Colonic mucosa (tissue), 4 donors: Measurements from ENCODE around the gene MAST3. TPM values are rescaled to one million over a fixed set of nuclear protein-coding genes. Genes with fewer than 3 reads are reported as not detected.

Experiments used
- DNase-seq: peaks from one replicate; pipeline ENCODE4 v3.0.0-alpha.2; 2020
- H3K27ac ChIP-seq: fragments of 200-600 bp; one replicate; pipeline ENCODE4 v1.8.0; 2021
- H3K27me3 ChIP-seq: fragments of 200-600 bp; one replicate; pipeline ENCODE4 v1.8.0; 2021
- H3K36me3 ChIP-seq: fragments of 200-600 bp; one replicate; pipeline ENCODE4 v1.8.0; 2021
- H3K4me1 ChIP-seq: fragments of 200-600 bp; one replicate; pipeline ENCODE4 v1.8.0; 2021; ENCODE audit warnings: mild to moderate bottlenecking
- H3K4me3 ChIP-seq: fragments of 200-600 bp; one replicate; pipeline ENCODE4 v1.8.0; 2021
- H3K9ac ChIP-seq, 2 donors: one replicate each; pipeline ENCODE4 v1.7.0; 2013; ENCODE audit warnings: control low read depth in 2 of 2, low read depth in 2 of 2, low read length in 2 of 2
- H3K9me3 ChIP-seq: fragments of 200-600 bp; one replicate; pipeline ENCODE4 v1.8.0; 2021
- intact Hi-C: fragments of 100-400 bp; cut with DNase I; formaldehyde crosslinking; loops from one replicate; pipeline ENCODE4 v1.14.1; 2022
- total RNA-seq, 2 donors: library from RNA; stranded (reverse); fragmentation: NEBNext Ultra II Directional in 1 of 2; extraction: Animal tissue kit (Norgen Biotek cat#: 25700) in 1 of 2; gene quantifications; one replicate each; pipeline ENCODE4 v1.2.1, GENCODE V29; 2021
- TF ChIP-seq, protein P1 (sequence below): fragments of 200-600 bp; IDR thresholded peaks from one replicate; pipeline ENCODE4 v1.8.0; 2022; ENCODE audit warnings: antibody characterized with exemption, mild to moderate bottlenecking
- donor health status: healthy.
- donor health status: DM: no; HTN: no; CAD: no.
- donor health status: DM: no; HTN: no; CAD: no.

MAST3 gene
- total RNA-seq, 2 donors from 2014 or later = 24.3 to 30.9 TPM

DNA sequence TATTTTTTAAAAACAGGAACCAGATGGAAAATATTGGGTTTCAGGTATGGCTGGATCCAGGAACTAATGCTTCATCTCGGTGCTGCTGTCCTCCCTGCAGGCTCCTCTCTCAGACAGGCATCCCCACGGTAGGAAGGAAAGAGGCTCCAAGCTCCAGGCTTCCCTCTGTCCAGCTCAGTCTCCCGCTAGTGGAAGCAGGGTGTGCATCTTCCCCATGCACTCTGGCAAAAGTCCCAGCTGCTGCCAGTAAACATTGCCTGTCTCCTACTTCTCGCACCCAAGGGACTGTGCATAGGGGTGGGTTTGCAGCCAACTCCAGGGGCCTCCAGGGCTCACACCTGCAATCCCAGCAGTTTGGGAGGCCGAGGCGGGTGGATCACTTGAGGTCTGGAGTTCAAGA lies 40.0 kb upstream of the MAST3 start:
- H3K36me3 ChIP-seq = no peaks in the 10 kb centered on the region
- H3K27me3 ChIP-seq = no peaks in the 10 kb centered on the region
- H3K4me3 ChIP-seq = no peak overlapping the region
- intact Hi-C loops = loop anchor here (5.0 kb wide), 1 partner anchor 120 kb away; no protein-coding TSS in a partner anchor
- no peaks in the 10 kb centered on the region for H3K4me1 ChIP-seq
- peak; percentile 59 for DNase-seq
- TF ChIP-seq, protein P1, sequence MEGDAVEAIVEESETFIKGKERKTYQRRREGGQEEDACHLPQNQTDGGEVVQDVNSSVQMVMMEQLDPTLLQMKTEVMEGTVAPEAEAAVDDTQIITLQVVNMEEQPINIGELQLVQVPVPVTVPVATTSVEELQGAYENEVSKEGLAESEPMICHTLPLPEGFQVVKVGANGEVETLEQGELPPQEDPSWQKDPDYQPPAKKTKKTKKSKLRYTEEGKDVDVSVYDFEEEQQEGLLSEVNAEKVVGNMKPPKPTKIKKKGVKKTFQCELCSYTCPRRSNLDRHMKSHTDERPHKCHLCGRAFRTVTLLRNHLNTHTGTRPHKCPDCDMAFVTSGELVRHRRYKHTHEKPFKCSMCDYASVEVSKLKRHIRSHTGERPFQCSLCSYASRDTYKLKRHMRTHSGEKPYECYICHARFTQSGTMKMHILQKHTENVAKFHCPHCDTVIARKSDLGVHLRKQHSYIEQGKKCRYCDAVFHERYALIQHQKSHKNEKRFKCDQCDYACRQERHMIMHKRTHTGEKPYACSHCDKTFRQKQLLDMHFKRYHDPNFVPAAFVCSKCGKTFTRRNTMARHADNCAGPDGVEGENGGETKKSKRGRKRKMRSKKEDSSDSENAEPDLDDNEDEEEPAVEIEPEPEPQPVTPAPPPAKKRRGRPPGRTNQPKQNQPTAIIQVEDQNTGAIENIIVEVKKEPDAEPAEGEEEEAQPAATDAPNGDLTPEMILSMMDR = no peak
- no peaks in the 10 kb centered on the region for H3K9me3 ChIP-seq
- H3K9ac ChIP-seq = no peak overlapping the region
- peak overlapping the region; percentile 65 for H3K27ac ChIP-seq

DNA sequence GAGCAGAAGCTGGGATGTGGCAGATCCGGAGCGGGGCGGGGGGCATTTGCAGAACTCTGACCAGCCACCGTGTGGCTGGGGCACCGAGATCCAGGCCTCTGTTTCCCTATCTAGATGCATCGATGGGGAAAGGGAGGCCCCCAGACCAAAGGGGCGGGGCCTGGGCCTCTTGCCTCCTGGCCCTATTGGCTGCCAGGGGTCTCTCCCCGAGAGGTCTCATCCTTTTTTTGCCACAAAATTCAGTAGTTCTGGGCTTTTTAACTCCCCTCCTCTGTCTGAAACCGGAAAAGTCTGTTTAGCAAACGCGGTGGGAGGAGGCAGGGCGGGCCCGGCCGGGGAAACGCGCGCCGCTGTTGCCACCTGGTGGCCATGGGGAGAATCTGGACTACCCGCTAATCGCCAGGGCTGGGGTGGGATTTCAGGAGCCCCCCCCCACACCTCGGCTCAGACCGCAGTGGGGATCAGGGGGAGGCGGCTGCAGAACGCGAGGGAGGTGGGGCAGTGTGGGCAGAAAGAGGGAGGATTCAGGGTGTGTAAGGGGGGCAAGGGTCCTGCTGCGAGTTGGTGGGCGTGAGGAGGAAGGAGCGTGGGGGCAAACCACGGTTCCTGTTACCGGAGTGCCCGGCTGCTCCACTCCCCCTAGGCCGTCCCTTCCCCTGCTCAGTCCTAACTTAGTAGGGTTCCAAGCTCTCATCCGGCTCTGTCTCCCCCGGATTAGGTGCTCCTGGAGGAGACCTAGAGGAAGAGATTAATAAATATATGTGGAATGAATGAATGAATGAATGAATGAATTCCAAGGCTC lies 39.2 kb upstream of the MAST3 start:
- H3K4me1 ChIP-seq = no peaks in the 10 kb centered on the region
- intact Hi-C loops = loop anchor here (1.0 to 5.0 kb wide), 2 partner anchors 51 to 121 kb away; no protein-coding TSS in a partner anchor
- peak; percentile 83 for DNase-seq
- H3K9ac ChIP-seq = peak overlapping the region; percentile 33 to 61
- no peaks in the 10 kb centered on the region for H3K27me3 ChIP-seq
- peak overlapping the region; percentile 8 for H3K4me3 ChIP-seq
- TF ChIP-seq, protein P1 = peak; percentile 96
- H3K9me3 ChIP-seq = no peaks in the 10 kb centered on the region
- H3K36me3 ChIP-seq = no peaks in the 10 kb centered on the region
- H3K27ac ChIP-seq = peak overlapping the region; percentile 65

DNA sequence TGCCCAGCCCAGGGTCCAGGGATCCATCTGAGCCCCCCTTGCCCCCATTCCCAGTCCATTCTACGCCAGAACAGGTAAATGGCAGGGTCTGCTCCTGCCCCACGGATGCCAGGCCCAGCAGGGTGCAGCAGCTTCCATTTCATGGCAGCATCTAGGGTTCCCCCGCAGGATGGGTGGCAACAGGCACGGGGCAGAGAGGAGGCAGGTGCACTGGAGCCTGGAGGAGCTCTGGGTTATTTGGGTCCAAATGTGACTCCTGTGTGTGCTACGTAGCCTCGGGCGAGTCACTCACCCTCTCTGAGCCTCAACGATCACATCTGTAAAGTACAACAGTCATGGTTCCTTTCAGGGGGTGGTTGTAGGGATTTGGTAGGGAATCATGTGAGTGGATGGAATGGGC lies 38.3 kb upstream of the MAST3 start:
- H3K4me1 ChIP-seq = no peaks in the 10 kb centered on the region
- H3K4me3 ChIP-seq = no peak overlapping the region
- DNase-seq = no peak
- TF ChIP-seq, protein P1 = no peak
- intact Hi-C loops = loop anchor here (5.0 kb wide), 1 partner anchor 122 kb away; no protein-coding TSS in a partner anchor
- H3K9me3 ChIP-seq = no peaks in the 10 kb centered on the region
- no peaks in the 10 kb centered on the region for H3K27me3 ChIP-seq
- H3K9ac ChIP-seq = no peak overlapping the region
- H3K27ac ChIP-seq = no peak overlapping the region
- no peaks in the 10 kb centered on the region for H3K36me3 ChIP-seq

DNA sequence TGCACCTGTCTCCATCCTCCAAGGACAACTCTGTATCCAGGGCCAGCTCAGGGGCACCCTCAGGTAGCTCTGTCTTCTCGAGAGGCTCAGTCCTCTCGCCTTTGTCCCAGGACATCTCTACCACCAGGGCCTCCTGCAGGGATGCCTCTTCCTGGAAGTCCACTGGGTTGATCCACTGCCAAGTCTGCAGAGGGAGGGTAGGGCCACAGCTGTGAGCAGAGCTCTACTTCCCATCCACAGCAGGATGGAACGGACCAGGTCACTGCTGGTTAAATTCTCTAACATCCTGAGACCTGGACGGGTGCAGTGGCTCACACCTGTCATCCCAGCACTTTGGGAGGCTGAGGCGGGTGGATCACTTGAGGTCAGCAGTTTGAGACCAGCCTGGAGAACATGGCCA lies 37.7 kb upstream of the MAST3 start:
- Histone ChIP-seq H3K4me1 (no peaks in the 10 kb centered on the region), H3K27me3 (no peaks in the 10 kb centered on the region), H3K27ac (no peak overlapping the region), H3K9me3 (no peaks in the 10 kb centered on the region), H3K4me3 (no peak overlapping the region), H3K36me3 (no peaks in the 10 kb centered on the region), H3K9ac (no peak overlapping the region)
- intact Hi-C loops = loop anchor here (5.0 kb wide), 1 partner anchor 123 kb away; no protein-coding TSS in a partner anchor
- TF ChIP-seq, protein P1 = no peak
- no peak for DNase-seq

DNA sequence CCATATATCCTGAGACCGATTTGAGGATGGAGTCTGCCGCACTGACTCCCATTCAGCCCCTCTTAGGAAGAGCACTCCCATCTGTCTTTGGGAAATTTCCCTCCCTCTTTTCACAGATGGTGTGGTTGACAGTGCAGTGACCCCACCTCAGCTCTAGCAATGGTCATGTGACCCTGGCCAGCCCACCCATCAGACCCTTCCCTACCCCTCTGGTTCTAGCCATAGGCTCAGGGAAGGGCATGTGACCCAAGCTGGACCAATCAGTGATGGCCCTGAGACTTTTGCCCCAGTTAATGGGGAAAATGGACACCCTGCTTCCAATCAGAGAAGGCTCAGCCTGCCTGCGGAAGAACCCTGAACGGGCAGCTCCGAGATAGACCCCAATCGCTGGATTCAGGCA lies 37.1 kb upstream of the MAST3 start:
- no peak overlapping the region for H3K27ac ChIP-seq
- no peak overlapping the region for H3K4me3 ChIP-seq
- no peaks in the 10 kb centered on the region for H3K9me3 ChIP-seq
- H3K27me3 ChIP-seq = no peaks in the 10 kb centered on the region
- no peaks in the 10 kb centered on the region for H3K4me1 ChIP-seq
- TF ChIP-seq, protein P1 = no peak
- H3K9ac ChIP-seq = no peak overlapping the region
- DNase-seq = no peak
- no peaks in the 10 kb centered on the region for H3K36me3 ChIP-seq
- intact Hi-C loops = no loop called here
